ENCODE data around the gene CSTF2. TPM values are rescaled to one million over a fixed set of nuclear protein-coding genes. Genes with fewer than 3 reads are reported as not detected.
A peak's percentile ranks its signal among the peaks of the same experiment; 100 is the strongest.

The CSTF2 gene
- total RNA-seq, 1 donor from 2014 or later, result 15.4 TPM

GRCh38 chrX:100812216-100813158 lies 7.7 kb upstream of the CSTF2 start:
- TF ChIP-seq, protein P1, sequence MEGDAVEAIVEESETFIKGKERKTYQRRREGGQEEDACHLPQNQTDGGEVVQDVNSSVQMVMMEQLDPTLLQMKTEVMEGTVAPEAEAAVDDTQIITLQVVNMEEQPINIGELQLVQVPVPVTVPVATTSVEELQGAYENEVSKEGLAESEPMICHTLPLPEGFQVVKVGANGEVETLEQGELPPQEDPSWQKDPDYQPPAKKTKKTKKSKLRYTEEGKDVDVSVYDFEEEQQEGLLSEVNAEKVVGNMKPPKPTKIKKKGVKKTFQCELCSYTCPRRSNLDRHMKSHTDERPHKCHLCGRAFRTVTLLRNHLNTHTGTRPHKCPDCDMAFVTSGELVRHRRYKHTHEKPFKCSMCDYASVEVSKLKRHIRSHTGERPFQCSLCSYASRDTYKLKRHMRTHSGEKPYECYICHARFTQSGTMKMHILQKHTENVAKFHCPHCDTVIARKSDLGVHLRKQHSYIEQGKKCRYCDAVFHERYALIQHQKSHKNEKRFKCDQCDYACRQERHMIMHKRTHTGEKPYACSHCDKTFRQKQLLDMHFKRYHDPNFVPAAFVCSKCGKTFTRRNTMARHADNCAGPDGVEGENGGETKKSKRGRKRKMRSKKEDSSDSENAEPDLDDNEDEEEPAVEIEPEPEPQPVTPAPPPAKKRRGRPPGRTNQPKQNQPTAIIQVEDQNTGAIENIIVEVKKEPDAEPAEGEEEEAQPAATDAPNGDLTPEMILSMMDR (IDR thresholded peaks at IDR 0.05; ENCODE audit: unreplicated experiment), result no peak
- H3K4me3 Mint-ChIP-seq, result no peak overlapping the region
- H3K36me3 Mint-ChIP-seq, result no peaks in the 10 kb centered on the region
- peaks cover 59% of the 10 kb centered on the region for H3K9me3 Mint-ChIP-seq
- H3K4me1 Mint-ChIP-seq, result peaks cover 3% of the 10 kb centered on the region
- H3K27ac Mint-ChIP-seq, result no peak overlapping the region
- peaks cover 27% of the 10 kb centered on the region for H3K27me3 Mint-ChIP-seq (ENCODE audit: low read depth)
- DNase-seq (ENCODE audit: low spot score in 2 of 2, unreplicated experiment in 2 of 2), result no peak

GRCh38 chrX:100817340-100817739 lies 2.9 kb upstream of the CSTF2 start:
- H3K4me1 Mint-ChIP-seq, result peaks cover 7% of the 10 kb centered on the region
- TF ChIP-seq, protein P1 (IDR thresholded peaks at IDR 0.05; ENCODE audit: unreplicated experiment), result no peak
- DNase-seq (ENCODE audit: low spot score in 2 of 2, unreplicated experiment in 2 of 2), result no peak
- no peaks in the 10 kb centered on the region for H3K36me3 Mint-ChIP-seq
- no peak overlapping the region for H3K27ac Mint-ChIP-seq
- peaks cover 24% of the 10 kb centered on the region for H3K9me3 Mint-ChIP-seq
- H3K4me3 Mint-ChIP-seq, result no peak overlapping the region
- peaks cover 23% of the 10 kb centered on the region for H3K27me3 Mint-ChIP-seq (ENCODE audit: low read depth)

DNA sequence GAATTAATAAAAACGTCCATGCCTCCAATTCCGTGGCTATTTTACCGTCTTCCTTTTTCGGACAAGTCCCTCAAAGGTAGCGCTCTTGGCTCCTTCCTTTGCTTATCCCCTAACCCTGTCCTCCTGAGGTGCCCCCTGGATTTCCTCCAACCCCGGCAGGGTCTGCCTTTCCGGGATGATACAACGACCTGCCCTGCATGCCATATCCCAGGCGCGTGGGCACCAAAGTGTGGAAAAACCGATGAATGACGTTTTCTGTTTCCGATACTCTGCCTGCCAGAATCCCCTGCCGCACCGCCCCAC lies 706 bp upstream of the CSTF2 start:
- Mint-ChIP-seq H3K27me3 (ENCODE audit: low read depth) (peaks cover 22% of the 10 kb centered on the region), H3K36me3 (peaks cover 7% of the 10 kb centered on the region), H3K27ac (peak overlapping the region; percentile 69), H3K4me1 (peaks cover 4% of the 10 kb centered on the region), H3K4me3 (peak overlapping the region; percentile 88), H3K9me3 (peaks cover 18% of the 10 kb centered on the region)
- DNase-seq (ENCODE audit: low spot score in 2 of 2, unreplicated experiment in 2 of 2), result no peak
- TF ChIP-seq, protein P1 (IDR thresholded peaks at IDR 0.05; ENCODE audit: unreplicated experiment), result no peak

- Mint-ChIP-seq H3K36me3 (peaks cover 35% of the 10 kb centered on the region), H3K9me3 (peaks cover 14% of the 10 kb centered on the region), H3K4me1 (no peaks in the 10 kb centered on the region), H3K4me3 (no peak overlapping the region), H3K27ac (no peak overlapping the region), H3K27me3 (ENCODE audit: low read depth) (no peaks in the 10 kb centered on the region)
- no peak for DNase-seq (ENCODE audit: low spot score in 2 of 2, unreplicated experiment in 2 of 2)
- TF ChIP-seq, protein P1 (IDR thresholded peaks at IDR 0.05; ENCODE audit: unreplicated experiment), result no peak
Measured at GRCh38 chrX:100829730-100830129, 9.5 kb downstream of the CSTF2 start.

GRCh38 chrX:100830143-100830542 lies 10.0 kb downstream of the CSTF2 start:
- peaks cover 12% of the 10 kb centered on the region for H3K9me3 Mint-ChIP-seq
- no peak overlapping the region for H3K27ac Mint-ChIP-seq

More at GRCh38 chrX:100830143-100830542, 10.0 kb downstream of the CSTF2 start:
- Mint-ChIP-seq H3K27me3 (ENCODE audit: low read depth) (no peaks in the 10 kb centered on the region), H3K4me1 (no peaks in the 10 kb centered on the region), H3K36me3 (peaks cover 36% of the 10 kb centered on the region), H3K4me3 (no peak overlapping the region)
- TF ChIP-seq, protein P1 (IDR thresholded peaks at IDR 0.05; ENCODE audit: unreplicated experiment), result no peak
- no peak for DNase-seq (ENCODE audit: low spot score in 2 of 2, unreplicated experiment in 2 of 2)

All from mesothelial cell of epicardium (in vitro differentiated cells).